Effector CD8-positive, alpha-beta T cell (primary cell): Measurements from ENCODE around the gene VCL.
"Not testable (repeated sequence)": the region's sequence is repeated elsewhere in the genome, so short reads cannot be mapped to it uniquely, and the experiment has no call there.

ENCODE experiments used
- DNase-seq: peaks from one replicate; lab custom pipeline; 2025; lab: John Stamatoyannopoulos, UW

The VCL gene

GRCh38 chr10:74039561-74040145, 41.7 kb downstream of the VCL start:
- no peak for DNase-seq

DNA sequence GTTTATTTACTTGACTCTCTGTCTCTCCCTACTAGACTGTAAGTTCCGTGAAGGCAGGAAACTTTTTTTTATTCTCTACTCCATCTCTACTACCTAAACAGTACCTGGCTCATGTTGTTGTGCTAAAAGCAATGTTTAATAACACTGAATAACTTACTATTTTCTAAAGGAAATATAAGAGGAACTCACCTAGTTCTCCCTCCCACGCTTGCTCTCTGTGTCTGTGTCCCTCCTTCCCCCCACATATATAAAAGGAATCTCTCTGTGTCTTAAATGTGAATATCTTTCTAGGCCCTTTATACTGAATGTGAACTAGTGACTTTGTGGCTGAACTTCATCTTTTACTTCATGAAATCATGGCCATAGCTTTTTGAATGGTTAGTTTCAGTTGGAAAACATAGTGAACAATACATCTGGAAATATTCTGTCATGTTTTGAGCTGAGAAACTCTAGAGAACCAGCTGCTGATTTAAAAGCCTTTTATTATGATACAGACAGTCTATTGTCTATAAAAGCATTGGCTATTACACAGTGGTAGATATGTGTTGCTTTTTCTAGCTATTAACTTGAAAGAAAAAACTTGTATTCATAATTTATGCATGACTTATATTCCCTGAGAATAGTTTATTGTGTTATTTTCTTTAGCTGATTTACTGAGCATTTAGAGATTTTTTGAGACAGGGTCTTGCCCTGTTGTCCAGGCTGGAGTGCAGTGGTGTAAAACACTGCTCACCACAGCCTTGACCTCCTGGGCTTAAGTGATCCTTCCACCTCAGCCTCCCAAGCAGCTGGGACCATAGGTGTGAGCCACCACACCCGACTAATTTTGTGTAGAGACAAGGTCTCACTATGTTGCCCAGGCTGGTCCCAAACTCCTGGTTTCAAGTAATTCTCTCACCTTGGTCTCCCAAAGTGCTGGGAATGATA, 42.5 kb downstream of the VCL start:
- no peak for DNase-seq

GRCh38 chr10:74044419-74044818, 46.5 kb downstream of the VCL start:
- no peak for DNase-seq

GRCh38 chr10:74047304-74047703, 49.4 kb downstream of the VCL start:
- no peak for DNase-seq

- no peak for DNase-seq
Measured at GRCh38 chr10:74047871-74048270, 50.0 kb downstream of the VCL start.

- DNase-seq: no peak
Measured at GRCh38 chr10:74048433-74048832, 50.5 kb downstream of the VCL start.

GRCh38 chr10:74049955-74050354, 52.0 kb downstream of the VCL start:
- DNase-seq: no peak

DNA sequence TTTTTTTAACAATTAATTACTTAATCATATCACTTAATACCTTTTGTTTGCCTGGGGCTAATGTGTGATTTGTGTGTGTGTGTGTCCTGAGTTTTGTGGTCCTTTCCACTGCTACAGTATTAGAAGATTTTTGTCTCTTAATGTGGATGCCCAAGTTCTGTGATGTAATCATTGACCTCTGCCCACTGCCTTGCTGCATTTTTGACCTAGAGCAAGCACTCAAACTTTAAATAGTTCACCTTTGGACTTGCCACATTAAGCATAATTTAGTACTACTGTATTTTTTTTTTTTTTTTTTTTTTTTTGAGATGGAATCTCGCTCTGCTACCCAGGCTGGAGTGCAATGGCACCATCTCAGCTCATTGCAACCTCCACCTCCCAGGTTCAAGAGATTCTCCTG, 52.7 kb downstream of the VCL start:
- no peak for DNase-seq

- DNase-seq: no peak
Measured at GRCh38 chr10:74051736-74052342, 53.9 kb downstream of the VCL start.

DNA sequence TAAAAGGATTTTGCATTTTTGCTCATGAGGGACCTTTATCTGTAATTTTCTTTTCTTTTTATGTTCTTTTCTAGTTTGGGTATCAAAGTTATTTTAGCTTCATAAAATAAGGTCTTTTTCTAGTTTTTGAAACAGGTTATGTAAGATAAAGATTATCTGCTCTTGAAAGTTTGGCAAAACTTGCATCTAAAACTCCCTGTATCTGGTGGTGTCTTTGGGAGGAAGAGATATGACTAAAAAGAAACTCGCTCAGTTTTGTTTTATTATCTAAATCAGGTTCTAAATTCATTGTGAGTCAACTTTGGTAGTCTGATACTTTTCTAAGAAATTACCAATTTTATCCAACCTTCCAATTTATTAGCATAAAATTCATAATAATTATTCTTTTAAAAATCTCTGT, 55.1 kb downstream of the VCL start:
- DNase-seq: no peak

DNA sequence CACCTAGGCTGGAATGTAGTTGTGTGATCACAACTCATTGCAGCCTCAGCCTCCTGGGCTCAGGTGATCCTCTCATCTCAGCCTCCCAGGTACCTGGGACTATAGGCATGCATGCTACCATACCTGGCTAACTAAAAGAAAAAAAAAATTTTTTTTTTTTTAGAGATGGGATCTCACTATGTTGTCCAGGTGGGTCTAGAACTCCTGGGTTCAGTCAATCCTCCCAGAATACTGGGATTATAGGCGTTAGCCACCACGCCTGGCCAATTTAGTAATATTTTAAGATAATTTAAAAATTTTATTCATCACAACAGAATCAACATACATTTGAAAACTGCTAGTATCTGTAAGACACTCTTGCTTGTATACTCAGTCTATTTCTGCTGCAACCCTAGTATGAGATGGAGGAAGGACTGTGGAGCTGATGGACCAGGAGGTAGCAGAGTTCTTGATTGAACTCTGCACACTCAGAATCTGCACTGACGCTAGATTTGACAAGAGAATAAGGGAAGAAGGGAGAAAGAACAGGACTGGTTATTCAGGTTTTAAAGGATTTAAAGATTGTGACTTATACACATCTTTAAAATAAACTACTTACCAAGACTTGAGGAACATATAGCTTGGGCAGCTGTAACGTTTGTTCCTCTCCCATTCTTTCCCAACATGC, 57.6 kb downstream of the VCL start:
- DNase-seq: no peak

GRCh38 chr10:74056050-74056818, 58.3 kb downstream of the VCL start:
- no peak for DNase-seq

DNA sequence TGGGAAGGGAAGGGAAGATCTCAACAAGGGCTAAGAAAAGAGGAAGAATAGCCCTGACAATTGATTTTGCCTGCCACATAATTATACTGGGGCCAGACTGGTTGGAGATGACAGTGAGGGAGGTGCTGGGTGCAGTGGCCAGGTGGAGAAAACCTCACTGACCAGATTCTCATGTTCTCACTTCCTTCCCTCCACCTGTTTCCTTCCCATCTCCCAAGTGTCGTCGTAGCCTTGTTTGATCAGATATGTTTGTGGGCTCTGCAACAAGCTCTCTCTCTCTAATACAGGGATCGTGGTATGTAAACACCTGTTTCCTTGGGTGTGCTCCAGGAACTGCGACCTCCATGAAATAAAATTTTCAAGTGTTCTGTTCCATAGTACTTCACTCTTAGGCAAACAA, 60.2 kb downstream of the VCL start:
- no peak for DNase-seq

DNA sequence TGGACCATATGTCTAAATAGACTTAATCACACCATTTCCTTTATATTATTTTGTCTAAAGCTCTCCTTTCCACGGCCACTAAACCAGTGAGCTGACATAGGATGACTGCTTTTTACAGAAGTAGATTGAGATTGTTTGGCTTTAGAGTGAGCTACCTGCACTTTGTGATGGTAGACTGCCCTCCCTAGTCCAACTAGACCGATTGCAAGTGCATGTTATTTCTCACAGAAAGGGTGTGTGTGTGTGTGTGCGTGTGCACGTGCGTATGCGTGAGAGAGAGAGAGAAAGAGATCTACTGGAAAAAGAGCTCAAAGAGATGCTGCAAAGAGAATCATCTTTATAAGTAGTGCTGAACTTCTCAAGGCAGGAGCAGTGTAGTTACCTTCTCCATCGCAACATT, 60.7 kb downstream of the VCL start:
- DNase-seq: no peak

DNA sequence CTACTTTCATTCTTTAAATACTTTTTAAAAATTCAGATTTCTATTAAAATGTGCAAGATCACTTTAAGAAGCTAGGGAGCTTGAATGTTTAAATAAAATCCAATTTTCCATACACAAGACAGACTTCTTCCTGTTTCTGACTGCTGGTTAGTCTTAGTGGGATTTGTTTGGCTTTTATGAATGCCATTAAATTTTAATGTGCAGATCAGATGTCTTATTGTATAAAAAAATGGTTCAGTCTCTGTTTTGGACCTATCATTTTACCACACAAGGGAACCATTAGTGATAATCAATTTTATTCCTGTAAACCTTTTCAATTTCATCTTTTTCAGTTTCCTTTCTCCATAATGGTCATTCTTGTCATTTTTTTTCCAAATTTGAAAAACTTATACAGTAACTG, 63.2 kb downstream of the VCL start:
- no peak for DNase-seq

DNA sequence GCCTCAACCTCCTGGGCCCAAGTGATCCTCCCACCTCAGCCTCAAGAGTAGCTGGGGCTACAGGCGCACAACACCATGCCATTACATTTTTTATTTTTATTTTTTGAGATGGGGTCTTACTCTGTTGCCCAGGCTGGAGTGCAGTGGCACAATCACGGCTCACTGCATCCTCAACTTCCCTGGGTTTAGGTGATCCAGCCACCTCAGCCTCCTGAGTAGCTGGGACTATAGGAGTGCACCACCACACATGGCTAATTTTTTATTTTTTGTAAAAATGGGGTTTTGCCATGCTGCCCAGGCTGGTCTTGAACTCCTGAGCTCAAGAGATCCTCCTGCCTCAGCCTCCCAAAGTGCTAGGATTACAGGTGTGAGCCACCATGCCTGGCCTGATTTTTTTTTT, 64.1 kb downstream of the VCL start:
- DNase-seq: not testable (repeated sequence)

GRCh38 chr10:74063256-74063655, 65.3 kb downstream of the VCL start:
- DNase-seq: no peak

DNA sequence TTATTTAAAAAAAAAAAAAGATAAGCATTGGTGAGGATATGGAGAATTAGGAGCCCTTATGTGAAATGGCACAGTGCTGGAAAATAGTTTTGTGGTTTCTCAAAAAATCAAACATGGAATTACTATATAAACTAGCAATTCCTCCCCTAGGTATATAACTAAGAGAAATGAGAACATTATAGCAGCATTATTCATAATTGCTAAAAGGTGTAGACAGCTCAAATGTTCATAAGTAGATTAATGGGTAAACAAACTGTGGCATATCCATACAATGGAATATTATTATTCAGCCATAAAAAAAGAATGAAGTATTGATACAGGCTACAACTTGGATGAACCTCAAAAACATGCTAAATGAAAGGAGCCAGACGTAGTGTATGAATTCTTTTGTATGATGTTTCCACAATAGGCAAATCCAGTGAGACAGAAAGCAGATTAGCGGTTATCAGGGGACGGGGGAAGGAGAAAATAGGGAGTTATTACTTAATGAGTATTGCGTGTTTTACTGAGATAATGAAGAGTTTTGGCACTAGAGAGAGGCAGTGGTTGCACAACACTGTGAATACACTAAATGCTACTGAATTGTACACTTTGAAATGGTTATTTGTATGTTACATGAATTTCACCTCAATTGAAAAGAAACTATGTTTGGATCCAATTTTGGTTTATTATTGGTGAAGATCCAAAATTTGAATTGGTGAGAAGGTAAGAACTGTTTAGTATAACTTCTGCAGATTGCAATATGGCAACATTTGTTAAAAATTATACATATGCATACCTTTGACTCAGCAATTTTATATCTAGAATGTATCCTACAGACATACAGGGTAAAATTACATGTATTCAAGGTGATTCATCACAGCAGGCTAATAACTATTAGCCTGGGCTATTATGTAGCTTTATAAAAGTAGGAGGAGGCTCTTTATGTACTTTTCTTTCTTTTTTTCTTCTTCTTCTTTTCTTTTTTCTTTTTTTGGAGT, 69.7 kb downstream of the VCL start:
- no peak for DNase-seq

DNA sequence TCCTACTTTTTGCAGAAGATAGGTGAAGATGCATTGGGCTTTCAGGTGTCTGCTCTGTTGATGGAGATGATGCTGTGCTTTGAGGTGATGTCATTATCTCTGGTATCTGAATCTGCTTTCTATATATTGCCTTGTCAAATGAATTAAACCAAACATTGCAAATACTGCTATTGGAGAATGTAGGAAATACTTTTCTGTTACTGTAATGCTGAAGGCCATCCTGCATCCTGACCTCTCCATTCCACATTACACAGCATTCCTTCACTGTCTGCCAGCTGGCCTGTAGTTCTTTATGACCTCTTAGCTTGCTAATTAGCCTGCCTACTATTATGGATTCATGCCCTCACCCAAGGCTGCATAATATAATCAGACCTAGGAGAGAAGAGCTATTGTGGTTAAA, 73.2 kb downstream of the VCL start:
- no peak for DNase-seq

GRCh38 chr10:74072503-74072902, 74.6 kb downstream of the VCL start:
- DNase-seq: no peak

GRCh38 chr10:74075906-74076305, 78.0 kb downstream of the VCL start:
- no peak for DNase-seq
